Endometrium (tissue), 2 donors: ENCODE measurements around the gene DONSON.
"Not testable (repeated sequence)": the region's sequence is repeated elsewhere in the genome, so short reads cannot be mapped to it uniquely, and the experiment has no call there.

Experiments
- FAIRE-seq: peaks from 2 replicates; lab custom pipeline; 2012; peaks lifted over from hg19 to GRCh38; lab: Jason Lieb, UNC
- donor health status: control.
- donor health status: control.

DONSON gene, protein sequence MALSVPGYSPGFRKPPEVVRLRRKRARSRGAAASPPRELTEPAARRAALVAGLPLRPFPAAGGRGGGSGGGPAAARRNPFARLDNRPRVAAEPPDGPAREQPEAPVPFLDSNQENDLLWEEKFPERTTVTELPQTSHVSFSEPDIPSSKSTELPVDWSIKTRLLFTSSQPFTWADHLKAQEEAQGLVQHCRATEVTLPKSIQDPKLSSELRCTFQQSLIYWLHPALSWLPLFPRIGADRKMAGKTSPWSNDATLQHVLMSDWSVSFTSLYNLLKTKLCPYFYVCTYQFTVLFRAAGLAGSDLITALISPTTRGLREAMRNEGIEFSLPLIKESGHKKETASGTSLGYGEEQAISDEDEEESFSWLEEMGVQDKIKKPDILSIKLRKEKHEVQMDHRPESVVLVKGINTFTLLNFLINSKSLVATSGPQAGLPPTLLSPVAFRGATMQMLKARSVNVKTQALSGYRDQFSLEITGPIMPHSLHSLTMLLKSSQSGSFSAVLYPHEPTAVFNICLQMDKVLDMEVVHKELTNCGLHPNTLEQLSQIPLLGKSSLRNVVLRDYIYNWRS

GRCh38 chr21:33588485-33589335 lies at the start of gene DONSON:
Gene DONSON, minus strand, starts transcription at chr21:33588684. Its CDS starts 43 bp downstream, at chr21:33588641.
- FAIRE-seq: no peak

GRCh38 chr21:33634254-33634653 lies 45.8 kb upstream of the DONSON start:
- FAIRE-seq: no peak

- not testable (repeated sequence) for FAIRE-seq
These were observed 37.7 kb upstream of the DONSON start for GRCh38 chr21:33626151-33626550.

DNA sequence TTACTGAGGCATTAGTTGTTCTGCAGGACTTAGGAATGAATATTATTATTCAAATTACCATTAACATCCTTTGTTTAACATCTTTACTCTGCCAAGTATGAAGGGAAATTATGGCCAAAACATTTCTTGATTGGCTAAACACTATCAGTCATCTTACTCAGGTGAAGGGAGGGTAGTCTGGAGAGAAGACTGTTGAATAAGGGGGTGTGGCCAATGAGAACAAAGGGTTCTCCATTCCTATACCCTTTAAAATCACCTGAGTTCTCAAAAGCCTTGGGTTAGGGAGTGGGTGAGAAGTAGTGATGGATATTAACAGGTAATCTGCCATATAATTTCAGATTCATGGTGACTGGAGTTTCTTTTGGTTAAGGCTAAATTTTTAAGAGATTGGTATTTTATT lies 33.8 kb upstream of the DONSON start:
- no peak for FAIRE-seq

DNA sequence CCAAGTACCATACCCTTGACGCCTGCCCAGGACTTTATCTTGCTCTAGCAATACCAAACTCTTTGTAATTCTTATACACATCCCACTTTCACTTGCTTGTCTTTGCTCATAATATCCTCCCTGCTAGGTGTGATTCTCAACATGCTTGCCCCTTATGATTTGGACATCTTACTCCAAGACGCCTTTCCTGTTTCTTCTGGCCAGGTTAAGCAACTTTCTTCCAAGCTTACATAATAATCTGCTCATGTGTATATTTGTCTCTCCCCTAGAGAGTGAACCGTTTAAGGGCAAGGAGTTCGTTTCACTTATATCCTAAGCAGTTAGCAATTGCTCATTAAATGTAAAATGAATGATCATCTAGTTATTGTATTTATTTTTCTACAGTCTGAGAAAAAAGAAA lies 31.2 kb upstream of the DONSON start:
- no peak for FAIRE-seq

GRCh38 chr21:33618407-33618806 lies 29.9 kb upstream of the DONSON start:
- no peak for FAIRE-seq

- FAIRE-seq: not testable (repeated sequence)
These were observed 29.1 kb upstream of the DONSON start for GRCh38 chr21:33617565-33617964.

- FAIRE-seq: no peak
These were observed 22.7 kb upstream of the DONSON start for GRCh38 chr21:33611006-33611744.

DNA sequence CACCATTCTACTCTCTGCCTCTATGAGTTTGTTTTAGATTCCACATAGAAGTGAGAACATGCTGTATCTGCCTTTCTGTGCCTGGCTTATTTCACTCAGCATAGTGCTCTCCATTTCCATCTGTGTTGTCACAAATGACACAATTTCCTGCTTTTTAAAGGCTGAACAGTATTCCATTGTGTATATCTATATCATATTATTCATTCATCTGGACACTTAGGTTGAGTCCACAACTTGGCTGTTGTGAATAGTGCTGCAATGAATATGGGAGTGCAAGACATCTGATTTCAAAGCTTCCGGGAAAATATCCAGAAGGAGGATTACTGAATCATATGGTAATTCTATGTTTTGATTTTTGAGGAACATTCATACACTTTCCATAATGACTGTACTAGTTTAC lies 20.1 kb upstream of the DONSON start:
- FAIRE-seq: no peak

GRCh38 chr21:33598051-33598450 lies 9.6 kb upstream of the DONSON start:
- no peak for FAIRE-seq

DNA sequence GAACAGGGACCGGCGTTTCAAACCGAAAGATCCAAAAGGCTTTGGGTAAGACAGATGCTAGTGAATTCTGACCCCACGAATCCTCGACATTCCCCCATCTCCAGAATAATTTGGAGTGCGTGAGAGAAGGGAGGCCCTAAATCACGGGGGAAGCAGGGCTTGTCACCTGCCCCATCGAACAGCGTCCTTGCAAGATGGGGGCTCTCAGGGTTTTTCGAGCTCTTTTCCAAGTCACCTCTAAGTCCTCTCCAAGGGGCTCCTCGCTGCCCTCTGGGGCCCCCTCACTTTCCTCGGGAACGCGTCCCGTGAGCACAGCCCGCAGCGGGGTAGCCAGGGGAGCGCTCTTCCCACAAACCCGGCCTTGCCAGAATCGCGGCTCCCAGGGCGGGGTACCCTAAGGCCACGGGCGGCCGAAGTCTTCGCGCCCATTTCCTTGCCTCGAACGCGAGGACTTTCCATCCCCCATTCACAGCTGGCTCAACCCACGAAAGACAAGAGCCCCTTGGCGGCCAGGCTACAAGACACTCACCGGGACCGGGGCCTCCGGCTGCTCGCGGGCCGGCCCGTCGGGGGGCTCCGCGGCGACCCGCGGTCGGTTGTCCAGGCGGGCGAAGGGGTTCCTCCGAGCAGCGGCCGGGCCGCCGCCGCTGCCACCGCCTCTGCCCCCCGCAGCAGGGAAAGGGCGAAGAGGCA lies 546 bp downstream of the DONSON start:
- no peak for FAIRE-seq

DNA sequence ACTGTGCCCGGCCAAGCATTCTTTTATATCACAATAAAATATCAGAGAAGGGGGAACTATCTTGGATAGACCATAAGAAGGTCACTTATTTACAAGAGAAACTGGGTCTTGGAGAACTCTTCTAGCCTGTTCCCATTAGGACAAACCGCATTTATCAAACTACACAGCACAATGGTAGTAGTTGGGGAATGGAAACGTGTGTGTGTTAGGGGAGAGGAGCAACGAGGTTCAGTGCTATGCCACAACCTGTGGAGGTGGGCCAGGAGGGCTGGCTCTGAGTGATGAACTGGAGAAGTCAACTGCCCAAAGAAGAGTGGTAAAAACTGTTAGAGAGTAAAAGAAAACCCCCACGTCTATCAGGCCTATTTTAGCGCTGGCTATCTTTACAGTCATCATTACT lies 1.6 kb downstream of the DONSON start:
- no peak for FAIRE-seq

- no peak for FAIRE-seq
These were observed 4.0 kb downstream of the DONSON start for GRCh38 chr21:33584455-33584854.

- no peak for FAIRE-seq
These were observed 9.4 kb downstream of the DONSON start for GRCh38 chr21:33578959-33579542.

- FAIRE-seq: no peak
These were observed 10.3 kb downstream of the DONSON start for GRCh38 chr21:33578214-33578613.

- FAIRE-seq: peak; percentile 15
These were observed 11.7 kb downstream of the DONSON start for GRCh38 chr21:33576741-33577141.

- FAIRE-seq: no peak
These were observed 16.1 kb downstream of the DONSON start for GRCh38 chr21:33572350-33572749.

DNA sequence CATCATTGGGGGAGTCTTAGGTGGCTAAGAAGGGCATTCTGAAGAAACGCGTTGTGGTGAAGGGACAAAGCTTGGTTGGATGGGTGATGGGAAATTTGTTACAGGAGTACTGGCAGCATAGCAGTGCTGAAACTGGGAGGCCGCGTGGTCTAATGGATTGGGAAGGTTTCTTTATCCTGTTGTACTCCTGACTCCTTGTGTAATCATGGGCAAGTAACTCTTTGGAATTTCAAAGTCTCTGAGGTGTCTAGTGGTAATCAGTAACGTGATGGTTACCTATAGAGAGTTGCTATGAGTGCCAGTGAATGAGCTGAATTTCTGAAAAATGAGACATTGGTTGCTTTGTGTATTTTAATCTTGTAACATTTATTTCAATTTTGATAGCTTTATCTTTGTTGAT lies 18.5 kb downstream of the DONSON start:
- no peak for FAIRE-seq

DNA sequence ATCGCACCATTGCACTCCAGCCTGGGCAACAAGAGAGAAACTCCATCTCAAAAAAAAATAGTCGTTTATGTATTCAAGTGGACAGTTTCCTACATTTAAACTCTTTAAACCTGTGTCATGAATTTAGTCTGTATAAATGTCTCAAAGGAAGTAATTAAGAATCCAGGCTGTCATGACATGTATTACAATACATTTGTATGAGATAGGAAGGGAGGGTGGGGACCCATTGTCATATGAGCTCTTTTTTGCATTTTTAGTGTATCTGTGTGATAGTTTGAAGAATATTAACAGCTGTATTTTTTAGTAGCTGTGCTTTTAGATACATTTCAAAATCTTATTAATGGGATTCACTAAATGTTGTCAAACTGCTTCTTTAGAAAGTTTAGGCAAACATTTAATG lies 20.0 kb downstream of the DONSON start:
- FAIRE-seq: no peak

DNA sequence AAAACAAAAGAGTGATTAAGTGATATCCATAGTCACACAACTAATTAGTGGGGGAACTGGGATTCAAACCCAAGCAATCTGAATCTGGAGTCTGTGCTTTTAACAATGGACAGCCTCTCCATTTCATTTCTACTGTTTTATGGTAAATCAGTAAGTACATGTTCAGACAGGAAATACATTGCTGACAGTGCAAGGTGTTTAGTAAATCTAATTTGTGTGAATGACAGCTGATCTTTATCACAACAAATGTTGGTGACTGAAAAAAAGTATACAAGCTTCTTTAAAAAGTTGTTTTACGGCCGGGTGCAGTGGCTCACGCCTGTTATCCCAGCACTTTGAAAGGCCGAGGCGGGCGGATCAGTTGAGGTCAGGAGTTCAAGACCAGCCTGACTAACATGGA lies 20.6 kb downstream of the DONSON start:
- FAIRE-seq: no peak

DNA sequence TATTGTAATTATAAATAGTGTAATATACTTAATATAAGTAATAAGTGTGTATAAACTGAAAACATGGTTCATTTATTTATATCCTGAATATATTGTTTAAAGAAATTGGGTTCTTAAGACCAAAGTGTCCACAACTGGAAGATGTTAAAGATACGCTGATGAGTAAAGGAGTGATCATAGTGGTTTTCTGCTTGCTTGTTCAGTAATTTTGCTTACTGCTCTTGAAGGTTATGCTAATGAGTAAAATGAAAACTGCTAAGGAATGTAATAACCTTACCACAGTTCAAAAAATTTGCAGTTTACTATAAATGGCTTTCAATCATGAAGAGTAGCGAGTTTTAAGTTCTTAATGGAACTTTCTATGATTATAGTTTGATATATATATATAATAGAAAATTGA lies 22.0 kb downstream of the DONSON start:
- FAIRE-seq: no peak
